Measurements from ENCODE around the gene CENPE. TPM values are rescaled to one million over a fixed set of nuclear protein-coding genes. Genes with fewer than 3 reads are reported as not detected.

Gene CENPE
- total RNA-seq, 1 donor from 2014 or later: 3.0 TPM

DNA sequence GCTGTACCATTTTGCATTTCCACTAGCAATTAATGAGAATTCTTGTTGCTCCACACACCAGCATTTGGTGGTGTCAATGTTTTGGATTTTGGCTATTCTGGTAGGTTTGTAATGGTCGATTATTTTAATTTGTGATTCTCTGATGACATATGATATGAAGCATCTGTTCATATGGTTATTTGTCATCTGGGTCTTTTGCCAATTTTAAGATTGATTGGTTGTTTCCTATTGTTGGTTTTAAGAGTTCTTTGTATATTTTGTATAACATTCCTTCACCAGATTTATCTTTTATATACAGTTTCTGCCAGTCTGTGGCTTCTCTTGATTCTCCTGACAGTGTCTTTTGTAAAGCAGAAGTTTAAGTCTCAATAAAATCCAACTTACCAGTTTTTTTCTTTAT is 80.0 kb downstream of the CENPE start:
- no peak overlapping the region for H3K4me3 ChIP-seq (ENCODE audit: low read depth, low read length)
- no peak for DNase-seq (ENCODE audit: low read depth)
- no peak for TF ChIP-seq CTCF (IDR thresholded peaks at IDR 0.05; ENCODE audit: insufficient read depth, low read length, poor library complexity, severe bottlenecking)
- no peaks in the 10 kb centered on the region for H3K36me3 ChIP-seq (ENCODE audit: control insufficient read depth, insufficient read depth, low read length)
- no peaks in the 10 kb centered on the region for H3K27me3 ChIP-seq (ENCODE audit: control insufficient read depth, insufficient read depth, low read length)

DNA sequence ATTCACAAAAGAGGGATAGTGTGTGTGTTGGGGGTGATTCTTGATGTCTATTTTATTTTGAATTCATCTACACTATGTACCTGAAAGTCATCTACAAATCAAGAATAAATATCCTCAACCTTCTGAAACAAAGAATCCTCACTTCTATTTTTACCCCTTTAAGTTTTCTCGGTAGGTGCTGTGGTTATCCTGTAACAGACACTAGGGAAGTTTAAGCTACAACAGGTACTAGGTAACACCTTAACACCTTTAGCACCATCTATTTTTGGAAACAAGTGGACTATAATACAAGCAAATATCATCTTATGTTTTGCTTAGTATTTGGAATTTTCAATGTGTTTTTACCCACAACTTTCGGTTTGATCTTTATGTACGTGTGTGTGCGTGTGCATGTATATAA is 86.5 kb downstream of the CENPE start:
- Histone ChIP-seq H3K4me3 (ENCODE audit: low read depth, low read length) (no peak overlapping the region), H3K36me3 (ENCODE audit: control insufficient read depth, insufficient read depth, low read length) (no peaks in the 10 kb centered on the region), H3K27me3 (ENCODE audit: control insufficient read depth, insufficient read depth, low read length) (no peaks in the 10 kb centered on the region)
- DNase-seq (ENCODE audit: low read depth): no peak
- TF ChIP-seq CTCF (IDR thresholded peaks at IDR 0.05; ENCODE audit: insufficient read depth, low read length, poor library complexity, severe bottlenecking): no peak

DNA sequence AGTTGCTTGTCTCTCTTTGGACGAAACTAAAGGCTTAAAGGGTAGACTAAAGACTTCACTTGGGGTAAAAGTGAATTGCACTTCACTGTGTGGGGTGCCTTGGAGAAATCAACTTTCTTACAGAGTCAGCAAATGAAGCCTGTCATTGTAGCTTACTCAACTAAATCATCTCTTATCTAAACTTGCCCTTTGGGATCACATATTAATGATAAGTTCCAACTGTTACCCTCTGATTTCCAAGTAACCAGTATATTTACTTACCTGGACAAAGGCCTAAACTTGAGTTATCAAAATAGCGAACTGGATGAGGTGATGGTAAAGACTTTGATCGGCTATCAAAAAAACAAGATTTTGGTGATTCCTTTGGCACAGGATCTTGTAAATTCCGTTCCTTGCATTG is 89.6 kb downstream of the CENPE start:
- Histone ChIP-seq H3K4me3 (ENCODE audit: low read depth, low read length) (no peak overlapping the region), H3K36me3 (ENCODE audit: control insufficient read depth, insufficient read depth, low read length) (no peaks in the 10 kb centered on the region), H3K27me3 (ENCODE audit: control insufficient read depth, insufficient read depth, low read length) (no peaks in the 10 kb centered on the region)
- TF ChIP-seq CTCF (IDR thresholded peaks at IDR 0.05; ENCODE audit: insufficient read depth, low read length, poor library complexity, severe bottlenecking): no peak
- DNase-seq (ENCODE audit: low read depth): no peak

GRCh38 chr4:103105558-103106356 is 92.4 kb downstream of the CENPE start:
- no peak for DNase-seq (ENCODE audit: low read depth)
- Histone ChIP-seq H3K4me3 (ENCODE audit: low read depth, low read length) (no peak overlapping the region), H3K27me3 (ENCODE audit: control insufficient read depth, insufficient read depth, low read length) (no peaks in the 10 kb centered on the region), H3K36me3 (ENCODE audit: control insufficient read depth, insufficient read depth, low read length) (no peaks in the 10 kb centered on the region)
- TF ChIP-seq CTCF (IDR thresholded peaks at IDR 0.05; ENCODE audit: insufficient read depth, low read length, poor library complexity, severe bottlenecking): no peak

GRCh38 chr4:103104886-103105285 is 93.3 kb downstream of the CENPE start:
- H3K4me3 ChIP-seq (ENCODE audit: low read depth, low read length): no peak overlapping the region
- no peaks in the 10 kb centered on the region for H3K36me3 ChIP-seq (ENCODE audit: control insufficient read depth, insufficient read depth, low read length)
- H3K27me3 ChIP-seq (ENCODE audit: control insufficient read depth, insufficient read depth, low read length): no peaks in the 10 kb centered on the region
- DNase-seq (ENCODE audit: low read depth): no peak
- no peak for TF ChIP-seq CTCF (IDR thresholded peaks at IDR 0.05; ENCODE audit: insufficient read depth, low read length, poor library complexity, severe bottlenecking)

DNA sequence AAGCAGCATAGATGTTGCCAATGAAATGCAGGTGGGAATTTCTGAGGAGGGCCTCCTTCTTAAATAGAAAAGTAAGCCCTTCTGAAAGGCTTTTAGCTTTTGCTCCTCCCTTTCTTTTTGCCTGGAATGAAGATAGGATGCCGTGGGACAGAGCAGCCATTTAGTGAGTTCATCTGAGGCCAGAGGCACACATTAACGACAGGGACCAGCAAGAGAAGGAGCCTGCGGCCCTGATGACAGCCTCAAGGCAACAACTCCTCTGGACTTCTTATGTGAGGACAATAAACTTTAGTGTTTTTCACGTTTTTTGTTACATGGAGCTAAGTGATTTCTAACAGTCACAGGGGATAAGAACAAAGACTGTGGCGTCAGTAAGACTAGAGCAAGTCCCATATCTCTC is 97.5 kb downstream of the CENPE start:
- no peak for TF ChIP-seq CTCF (IDR thresholded peaks at IDR 0.05; ENCODE audit: insufficient read depth, low read length, poor library complexity, severe bottlenecking)
- no peak overlapping the region for H3K4me3 ChIP-seq (ENCODE audit: low read depth, low read length)
- H3K36me3 ChIP-seq (ENCODE audit: control insufficient read depth, insufficient read depth, low read length): no peaks in the 10 kb centered on the region
- no peaks in the 10 kb centered on the region for H3K27me3 ChIP-seq (ENCODE audit: control insufficient read depth, insufficient read depth, low read length)
- no peak for DNase-seq (ENCODE audit: low read depth)
